KG1 (cell line): ENCODE measurements around the gene IL13.

Experiments
- DNase-seq: peaks from one replicate; lab custom pipeline; 2025; lab: John Stamatoyannopoulos, UW

IL13 gene

GRCh38 chr5:132655821-132656773 is 1.9 kb upstream of the IL13 start:
- DNase-seq = no peak

DNA sequence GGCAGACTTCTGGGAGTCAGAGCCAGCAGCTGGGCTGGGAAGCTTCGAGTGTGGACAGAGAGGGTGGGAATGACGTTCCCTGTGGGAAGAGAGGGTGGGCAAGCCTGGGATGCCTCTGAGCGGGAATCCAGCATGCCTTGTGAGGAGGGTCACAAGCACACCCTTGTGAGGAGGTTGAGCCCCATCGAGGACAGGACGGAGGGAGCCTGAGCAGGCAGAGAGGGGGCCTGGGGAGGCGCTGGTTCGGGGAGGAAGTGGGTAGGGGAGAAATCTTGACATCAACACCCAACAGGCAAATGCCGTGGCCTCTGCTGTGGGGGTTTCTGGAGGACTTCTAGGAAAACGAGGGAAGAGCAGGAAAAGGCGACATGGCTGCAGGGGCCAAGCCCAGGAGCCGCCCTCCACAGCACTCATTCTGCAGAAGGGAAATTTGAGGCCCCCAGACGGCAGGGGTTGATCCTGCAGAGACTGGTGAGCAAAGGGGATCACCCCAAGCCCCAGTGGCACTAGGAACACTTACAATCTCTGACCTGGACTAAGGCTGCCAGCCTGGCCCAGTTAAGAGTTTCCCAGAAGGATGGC is 1.1 kb upstream of the IL13 start:
- DNase-seq = no peak

DNA sequence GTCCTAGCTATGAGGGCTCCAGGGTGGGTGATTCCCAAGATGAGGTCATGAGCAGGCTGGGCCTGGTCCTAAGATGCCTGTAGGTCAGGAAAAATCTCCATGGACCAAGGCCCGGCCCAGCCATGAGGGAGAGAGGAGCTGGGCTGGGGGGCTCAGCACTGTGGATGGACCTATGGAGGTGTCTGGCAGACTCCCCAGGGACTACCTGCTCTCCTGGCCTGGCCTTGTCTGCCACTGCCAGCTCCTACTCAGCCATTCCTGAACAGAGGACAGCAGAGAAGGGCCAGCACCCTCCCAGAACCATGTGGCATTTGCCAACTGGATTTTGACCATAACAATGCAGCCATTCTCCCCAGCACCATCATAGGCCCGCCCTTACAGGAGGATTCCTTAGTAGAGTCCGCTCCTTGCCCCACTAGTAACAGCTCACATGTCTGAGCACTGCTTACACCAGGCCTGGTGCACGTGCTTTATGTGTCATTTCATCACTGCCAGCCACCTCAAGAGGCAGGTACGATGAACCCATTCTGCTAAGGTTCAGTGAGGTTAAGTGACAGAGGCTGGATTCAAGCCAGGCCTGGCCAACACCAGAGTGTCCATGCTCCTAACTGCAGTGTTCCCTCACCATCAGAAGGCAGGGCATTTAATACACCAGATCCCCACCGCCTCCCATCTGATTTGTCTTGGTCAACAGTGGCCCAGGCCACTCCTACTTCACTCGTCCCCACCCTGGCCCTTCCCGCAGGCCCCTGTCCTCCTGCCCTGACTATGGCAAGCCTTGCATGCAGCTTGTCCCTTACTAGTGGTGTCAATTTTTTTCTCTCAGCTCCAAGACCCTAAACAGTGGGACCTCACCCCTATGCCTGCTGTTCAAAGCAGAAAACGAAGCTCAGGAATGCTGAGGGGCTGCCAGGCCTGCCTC is 669 bp downstream of the IL13 start:
- DNase-seq = no peak

GRCh38 chr5:132659598-132660493 is 1.9 kb downstream of the IL13 start:
- DNase-seq = no peak

GRCh38 chr5:132661231-132662003 is 3.4 kb downstream of the IL13 start:
- DNase-seq = no peak

- no peak for DNase-seq
These were observed 4.0 kb downstream of the IL13 start for GRCh38 chr5:132662004-132662401.

DNA sequence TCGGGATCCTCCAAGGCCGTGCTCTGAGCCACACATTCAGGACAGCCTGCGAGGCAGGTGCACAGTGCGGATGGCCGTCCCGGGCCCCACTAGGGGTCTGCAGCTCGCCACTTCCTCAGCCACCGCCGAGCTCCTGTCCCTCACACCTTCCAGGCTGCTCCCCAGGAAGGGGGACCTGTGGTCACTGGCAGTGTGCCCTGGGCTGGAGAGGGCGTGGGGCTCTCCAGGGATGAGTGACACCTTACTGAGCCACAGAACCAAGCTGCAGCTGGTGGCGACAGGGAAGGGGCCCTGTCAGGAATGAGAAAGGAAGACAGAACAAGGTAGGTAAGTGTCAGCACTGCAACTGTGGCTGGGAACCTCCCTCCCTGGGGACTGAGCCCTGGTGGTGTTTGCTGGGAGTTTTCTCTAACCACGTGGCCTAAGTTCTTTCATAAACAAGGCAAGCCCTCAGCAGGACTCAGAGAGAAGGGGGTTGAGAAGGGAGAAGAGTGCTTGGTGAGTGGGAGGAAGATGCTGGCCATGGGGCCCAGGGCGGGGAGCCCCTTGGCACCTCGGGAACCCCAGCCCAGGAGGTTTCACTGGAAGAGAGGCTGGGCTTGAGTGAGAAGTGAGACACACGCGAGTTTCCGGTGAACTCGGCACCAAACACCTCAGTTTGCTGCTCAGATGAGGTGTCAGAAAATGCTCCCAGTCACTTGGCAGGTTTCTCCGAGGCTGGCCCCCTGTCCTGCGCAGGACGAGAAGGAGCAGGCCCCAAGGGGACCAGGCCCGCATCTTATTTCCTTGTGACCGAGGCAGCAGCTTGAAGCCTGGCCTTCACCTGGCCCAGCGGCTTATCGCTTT is 5.2 kb downstream of the IL13 start:
- no peak for DNase-seq

DNA sequence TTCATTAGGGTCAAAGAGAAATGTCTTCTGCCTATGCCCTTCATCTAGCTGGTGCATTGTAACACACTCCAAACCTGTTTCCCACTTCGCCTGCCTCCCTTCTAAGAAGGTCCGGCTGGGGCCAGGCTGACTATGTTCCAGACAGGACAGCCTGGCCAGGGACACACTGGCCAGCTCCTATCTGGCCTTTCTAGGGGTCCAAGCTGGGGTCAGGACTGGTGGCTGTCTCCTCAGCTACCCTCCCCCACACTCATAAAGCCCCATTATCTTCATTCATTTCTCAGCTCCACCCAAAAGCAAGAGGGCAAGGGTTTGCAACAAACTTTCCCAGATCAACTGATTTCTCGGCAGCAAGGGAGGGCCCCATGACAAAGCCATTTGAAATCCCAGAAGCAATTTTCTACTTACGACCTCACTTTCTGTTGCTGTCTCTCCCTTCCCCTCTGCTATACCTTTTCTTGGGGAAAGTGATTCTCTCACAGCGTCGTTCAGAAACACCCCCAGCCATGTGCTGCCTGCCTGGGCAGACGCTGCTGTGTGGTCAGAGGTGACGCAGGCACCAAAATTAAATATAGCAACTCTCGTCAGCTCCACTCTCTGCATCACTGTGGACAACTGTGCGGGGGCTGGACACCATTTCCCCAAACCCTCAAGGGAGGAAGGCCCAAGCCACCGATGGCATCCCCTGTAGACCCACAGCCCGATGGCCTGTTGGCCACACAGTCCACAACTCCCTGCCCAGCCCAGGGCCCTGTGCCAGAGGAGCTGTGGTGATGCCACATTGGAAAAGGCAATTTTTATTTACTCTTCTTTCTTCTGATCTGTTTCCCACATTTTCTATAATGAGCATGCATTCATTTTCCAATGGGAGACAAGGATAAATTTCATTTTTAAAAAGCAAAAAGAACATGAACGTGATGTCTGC is 6.1 kb downstream of the IL13 start:
- no peak for DNase-seq

DNA sequence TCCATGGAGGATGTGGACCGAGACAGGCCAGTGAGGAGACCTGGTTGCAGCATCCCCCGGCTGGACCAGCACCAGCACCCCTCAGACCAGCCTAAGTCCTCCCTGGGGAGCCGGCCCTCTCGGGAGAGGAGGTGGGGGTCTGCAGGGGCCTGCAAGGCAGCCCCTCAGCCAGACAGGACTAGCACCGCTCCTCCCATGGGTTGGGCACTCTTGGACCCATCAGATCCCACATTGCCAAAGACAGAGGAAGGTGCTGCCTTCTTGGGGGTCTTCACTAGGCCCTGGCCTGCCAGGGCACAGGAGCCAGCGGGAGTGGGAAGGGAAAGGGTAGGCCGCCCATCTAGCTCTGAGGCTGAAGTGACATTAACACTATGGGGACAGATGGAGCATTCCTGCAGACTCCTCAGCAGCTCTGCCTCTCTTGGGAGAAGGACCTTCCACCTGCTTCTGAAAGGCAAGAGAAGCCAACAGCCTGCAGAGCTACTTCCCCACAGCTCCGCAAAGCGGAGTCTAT is 6.8 kb downstream of the IL13 start:
- no peak for DNase-seq

- DNase-seq = no peak
These were observed 7.7 kb downstream of the IL13 start for GRCh38 chr5:132665574-132666080.

DNA sequence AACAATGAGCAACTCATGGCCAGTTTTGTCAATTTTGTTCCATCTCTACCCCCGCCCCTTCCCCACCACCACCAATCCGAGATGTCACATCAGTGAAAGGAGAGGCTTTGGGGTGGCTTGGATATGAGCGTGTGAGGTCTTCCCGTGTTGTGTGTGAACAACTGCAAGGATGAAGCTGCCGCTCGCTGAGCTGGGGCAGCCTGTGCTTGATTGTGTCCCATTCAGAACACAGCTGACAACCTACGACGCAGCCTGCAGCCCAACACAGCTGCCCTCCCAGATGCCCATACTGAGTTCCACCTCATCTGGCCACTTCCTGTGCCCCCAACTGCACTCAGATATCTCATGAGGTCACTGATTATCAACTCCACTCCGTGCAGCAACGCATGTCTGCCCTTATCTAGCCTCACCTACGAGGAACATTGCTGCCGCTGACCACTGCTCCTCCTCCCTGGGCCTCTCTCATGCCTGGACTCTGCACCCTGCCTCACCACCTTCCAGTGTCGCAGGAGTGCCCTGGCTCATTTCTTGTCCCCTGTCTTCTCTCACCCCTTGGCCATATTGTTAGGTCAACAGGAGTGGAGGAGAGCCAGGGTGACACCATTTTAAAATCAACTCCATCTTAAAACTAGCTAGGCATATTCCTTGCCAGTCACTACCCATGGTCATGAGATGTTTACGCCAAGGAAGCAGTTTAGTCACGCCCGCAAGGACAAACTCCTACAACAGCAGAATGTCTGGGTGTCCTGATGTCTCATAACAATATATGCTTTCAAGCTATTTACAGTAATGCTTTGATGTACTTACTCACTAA is 8.5 kb downstream of the IL13 start:
- no peak for DNase-seq

- no peak for DNase-seq
These were observed 9.3 kb downstream of the IL13 start for GRCh38 chr5:132667309-132667708.

GRCh38 chr5:132667761-132668705 is 10.1 kb downstream of the IL13 start:
- no peak for DNase-seq

DNA sequence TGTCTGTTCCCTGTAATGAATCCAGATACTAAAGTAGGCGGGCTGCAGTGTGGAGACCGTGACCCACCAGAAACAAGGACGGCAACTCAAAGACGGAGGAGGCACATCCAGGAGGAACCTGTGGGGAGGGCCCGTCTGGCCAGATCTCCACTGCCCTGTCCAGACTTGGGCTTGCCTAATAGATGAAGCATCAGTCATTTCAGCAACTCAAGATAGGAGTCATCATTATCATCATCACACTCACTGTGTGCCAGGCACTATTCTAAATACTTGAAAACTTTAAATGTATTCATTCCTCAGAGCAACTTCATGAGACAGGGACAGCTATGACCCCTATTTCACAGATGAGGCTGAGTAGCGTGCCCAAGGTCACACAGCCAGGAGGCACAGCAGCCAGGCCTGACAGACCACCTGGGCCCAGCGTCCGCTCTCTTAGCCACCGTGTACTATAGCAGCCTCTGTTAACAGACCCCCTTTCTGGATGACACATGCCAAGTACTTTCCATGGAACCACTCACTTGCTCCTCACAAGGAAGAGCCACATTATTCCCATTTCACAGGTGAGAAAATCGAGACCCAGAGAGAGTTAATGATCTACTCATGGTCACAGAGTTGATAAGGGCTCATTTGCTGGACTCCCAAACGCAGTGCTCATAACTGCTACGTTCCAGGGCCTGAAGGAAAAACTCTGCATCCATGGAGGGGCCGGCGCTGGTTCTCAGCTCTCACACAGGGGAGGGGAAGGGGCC is 10.9 kb downstream of the IL13 start:
- no peak for DNase-seq

- no peak for DNase-seq
These were observed 11.5 kb downstream of the IL13 start for GRCh38 chr5:132669455-132669820.
